ENCODE data around the gene SLC5A5. TPM values are rescaled to one million over a fixed set of nuclear protein-coding genes. Genes with fewer than 3 reads are reported as not detected.

The SLC5A5 gene
- total RNA-seq, 1 donor from 2014 or later: not detected

DNA sequence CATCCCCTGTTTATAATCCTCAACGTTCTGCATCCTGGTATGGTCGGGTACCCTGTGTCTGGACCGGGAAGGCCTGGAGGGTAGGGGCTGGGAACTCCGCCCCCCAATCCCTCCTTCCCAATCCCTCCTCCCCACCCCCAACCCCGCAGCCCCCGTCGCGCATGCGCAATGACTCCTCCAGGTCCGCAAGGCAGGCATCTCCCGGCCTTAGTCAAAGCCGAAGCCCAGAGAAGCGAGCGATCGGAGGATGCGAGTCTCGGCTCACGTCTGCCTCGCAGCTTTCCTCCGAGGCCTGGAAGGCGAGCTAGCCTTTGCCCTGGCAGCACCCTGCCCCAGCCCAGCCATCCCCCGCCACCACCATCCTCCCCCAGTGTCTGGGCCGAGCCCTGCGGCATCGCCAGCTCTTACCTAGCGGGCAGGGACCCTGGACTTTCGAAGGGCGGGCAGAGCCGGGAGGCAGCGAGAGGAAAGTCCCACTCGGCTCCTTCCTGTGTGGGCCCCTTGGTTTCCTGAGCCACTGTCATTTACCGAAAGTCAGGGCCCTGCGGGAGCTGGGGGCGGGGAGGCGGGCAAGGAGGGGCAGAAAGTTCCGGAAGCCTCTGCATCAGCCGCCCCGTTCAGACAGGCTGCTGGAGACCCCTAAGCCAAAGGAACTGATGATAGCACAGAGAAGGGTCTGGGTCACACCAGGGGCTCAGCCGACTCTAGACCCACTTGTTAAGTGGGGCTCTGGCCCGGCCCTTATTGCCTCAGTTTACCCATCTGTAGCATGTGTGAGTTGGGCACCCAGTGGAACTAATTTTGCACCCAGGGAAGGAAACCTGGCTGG lies 24.0 kb upstream of the SLC5A5 start, which contains the start of gene JAK3:
JAK3 (minus strand) TSS at position 445 of the 829 bp plus-strand sequence. CDS start 3,565 bp downstream, outside the sequence.
- DNase-seq: peak; percentile 91

DNA sequence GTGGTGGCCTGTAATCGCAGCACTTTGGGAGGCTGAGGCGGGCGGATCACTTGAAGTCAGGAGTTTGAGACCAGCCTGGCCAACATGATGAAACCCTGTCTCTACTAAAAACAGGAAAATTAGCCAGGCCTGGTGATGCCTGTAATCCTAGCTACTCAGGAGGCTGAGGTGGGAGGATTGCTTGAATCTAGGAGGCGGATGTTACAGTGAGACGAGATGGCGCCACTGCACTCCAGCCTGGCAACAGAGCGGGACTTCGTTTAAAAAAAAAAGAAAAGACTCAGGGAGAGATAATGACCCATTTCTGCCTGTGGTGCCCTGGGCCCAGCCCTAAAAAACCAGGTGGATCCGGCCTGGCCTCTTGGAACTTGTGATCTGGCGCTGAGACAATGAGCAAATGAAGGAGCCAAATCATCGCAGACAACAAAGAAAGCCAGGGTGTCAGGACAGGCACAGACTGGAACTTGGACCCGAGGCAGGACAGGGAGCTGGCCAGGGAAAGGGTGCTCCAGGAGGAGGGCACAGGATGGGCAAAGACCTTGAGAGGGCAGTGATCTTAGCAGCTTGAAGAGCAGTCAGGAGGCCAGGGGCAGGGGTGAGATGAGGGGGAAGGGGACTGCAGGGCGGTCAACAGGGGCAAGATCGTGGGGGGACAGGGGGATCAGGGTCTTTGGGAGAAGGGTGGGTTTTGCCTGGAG lies 23.0 kb upstream of the SLC5A5 start:
- no peak for DNase-seq

DNA sequence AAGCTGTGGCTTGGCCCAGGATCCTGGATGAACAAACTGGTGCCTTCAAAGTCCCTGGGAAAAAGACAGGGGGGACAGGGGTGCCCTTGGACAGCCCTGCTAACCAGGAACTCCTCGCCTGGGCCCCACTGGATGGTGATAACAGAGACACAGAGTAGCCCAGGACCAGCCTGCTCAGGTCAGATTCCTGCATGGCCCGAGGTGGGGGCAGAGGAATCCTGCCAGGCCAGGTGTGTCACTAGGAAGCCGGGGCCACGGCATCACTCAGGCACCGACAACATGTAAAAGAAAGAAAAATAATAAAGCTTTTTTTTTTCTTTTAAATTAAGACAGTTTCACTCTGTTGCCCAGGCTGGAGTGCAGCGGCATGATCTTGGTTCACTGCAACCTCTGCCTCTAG lies 17.7 kb upstream of the SLC5A5 start:
- no peak for DNase-seq

DNA sequence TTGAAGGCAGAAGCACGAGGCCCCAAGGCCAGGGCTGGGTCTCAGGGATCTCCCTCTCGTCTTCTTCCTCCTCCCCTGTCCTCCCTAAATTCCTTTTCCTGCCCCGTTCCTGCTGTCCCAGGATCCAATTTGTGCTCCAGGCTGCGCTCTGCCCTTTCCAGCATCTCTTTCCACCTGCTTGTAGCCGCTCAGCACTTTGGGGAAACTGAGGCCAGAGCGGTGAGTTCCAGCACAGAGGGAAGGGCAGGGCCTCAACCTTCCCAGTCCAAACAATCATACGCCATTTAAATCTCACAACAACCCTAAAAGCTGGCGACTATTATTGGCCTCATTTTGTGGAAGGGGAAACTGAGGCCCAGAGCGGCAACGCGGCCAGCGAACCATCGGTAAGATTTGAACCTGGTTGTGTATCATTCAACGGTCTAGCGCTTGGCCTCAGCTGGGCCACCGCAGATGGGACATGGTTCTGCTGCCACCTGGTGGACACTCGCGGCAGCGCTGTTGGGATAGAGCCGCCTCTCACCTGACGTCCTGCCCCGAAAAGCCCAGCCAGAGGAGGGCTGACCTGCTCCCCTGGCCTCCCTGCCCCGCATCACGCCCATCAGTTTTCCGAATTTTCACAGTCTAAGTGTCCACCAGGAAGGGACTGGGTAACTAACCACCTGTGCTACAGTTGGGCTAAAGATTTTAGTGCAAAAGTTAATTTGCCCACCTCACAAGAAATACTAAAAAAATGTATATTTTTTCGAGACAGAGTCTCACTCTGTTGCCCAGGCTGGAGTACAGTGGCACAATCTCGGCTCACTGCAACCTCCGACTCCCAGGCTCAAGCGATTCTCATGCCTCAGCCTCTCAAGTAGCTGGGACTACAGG lies 16.2 kb upstream of the SLC5A5 start:
- peak; percentile 89 for DNase-seq

DNA sequence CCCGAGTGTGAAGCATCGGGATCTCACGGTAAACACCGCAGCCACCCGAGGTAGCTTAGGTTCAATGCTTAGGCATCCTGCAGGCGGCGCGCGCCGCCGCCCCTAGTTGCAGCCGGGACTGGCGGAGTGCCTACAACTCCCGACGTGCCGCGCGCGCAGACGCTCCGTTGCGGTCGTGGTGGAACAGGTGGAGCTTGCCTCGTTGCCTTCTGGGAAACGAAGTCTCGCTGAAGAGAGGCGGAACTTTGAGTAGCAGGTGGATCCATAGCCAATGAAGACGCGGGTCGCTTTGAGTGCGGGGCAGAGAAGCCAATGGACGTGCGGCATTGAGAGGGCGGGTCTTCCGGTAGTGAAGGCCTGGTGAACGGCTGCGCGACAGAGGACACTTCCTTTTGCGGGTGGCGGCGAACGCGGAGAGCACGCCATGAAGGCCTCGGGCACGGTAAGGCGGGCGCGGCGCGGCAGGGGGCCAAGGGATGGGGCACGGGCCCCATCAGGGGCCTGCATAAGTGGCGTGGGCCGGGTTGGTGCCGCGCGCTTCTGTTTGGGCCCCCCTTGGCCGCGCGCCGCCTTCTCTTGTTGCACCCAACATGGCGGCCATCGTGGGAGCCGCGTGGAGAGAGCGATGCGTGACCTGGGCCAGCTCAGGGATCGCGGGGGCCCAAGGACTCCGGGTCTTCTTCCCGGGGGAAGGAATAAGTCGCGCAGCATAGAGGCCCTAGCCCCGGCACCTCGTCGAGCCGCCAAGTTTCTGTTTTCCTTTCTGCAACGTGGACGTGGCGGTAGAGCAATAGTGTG lies 12.0 kb upstream of the SLC5A5 start, which contains the start of gene RPL18A:
RPL18A (plus strand) TSS at position 378 of the 798 bp plus-strand sequence; CDS start at position 425, 47 bp downstream.
- peak; percentile 100 for DNase-seq

DNA sequence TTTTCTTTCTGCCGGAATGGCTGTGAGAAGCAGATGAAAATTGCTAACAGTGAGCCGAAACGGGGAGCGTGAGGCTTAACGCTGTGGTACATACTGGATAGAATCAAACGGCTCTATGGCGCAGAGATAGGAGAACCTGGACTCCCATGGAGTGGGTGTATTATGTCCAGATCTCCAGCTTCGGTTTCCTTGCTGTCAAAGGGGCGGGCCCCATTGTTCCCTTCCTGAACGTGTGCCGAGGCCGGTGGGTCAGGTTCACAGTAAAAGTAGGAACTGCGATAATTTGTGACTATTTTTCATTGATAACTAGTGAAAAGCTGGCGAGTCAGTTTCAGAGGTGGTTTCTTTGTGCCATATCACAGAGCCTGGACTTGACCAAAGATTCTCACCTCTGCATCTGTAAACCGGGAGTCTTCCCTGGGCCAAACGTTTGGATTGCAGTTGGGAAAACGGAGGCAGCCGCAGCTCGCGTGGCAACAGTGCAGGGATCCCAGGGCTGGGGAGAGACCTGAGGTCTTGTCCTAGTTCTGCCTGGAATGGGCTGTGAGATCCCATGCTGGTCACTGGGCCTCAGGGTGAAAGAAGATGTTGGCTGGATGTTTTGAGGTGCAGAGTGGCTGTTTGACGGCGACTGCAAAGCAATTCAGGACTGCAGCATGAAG lies 11.3 kb upstream of the SLC5A5 start:
- no peak for DNase-seq

DNA sequence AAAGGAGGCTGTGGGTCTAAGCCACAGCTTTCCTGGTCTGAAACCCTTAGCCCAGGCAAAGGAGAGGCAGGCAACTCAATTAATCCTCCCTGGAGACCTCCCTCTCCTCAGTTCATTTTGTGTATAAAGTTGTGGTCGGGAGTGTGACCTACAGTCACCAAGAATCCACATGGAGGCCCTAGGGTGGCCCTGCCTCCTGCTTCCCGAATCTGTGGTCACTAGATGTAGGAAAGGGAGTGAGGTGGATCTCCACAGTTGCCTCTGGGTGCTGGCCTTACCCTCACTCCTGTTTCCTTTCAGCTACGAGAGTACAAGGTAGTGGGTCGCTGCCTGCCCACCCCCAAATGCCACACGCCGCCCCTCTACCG lies 10.8 kb upstream of the SLC5A5 start:
- no peak for DNase-seq

DNA sequence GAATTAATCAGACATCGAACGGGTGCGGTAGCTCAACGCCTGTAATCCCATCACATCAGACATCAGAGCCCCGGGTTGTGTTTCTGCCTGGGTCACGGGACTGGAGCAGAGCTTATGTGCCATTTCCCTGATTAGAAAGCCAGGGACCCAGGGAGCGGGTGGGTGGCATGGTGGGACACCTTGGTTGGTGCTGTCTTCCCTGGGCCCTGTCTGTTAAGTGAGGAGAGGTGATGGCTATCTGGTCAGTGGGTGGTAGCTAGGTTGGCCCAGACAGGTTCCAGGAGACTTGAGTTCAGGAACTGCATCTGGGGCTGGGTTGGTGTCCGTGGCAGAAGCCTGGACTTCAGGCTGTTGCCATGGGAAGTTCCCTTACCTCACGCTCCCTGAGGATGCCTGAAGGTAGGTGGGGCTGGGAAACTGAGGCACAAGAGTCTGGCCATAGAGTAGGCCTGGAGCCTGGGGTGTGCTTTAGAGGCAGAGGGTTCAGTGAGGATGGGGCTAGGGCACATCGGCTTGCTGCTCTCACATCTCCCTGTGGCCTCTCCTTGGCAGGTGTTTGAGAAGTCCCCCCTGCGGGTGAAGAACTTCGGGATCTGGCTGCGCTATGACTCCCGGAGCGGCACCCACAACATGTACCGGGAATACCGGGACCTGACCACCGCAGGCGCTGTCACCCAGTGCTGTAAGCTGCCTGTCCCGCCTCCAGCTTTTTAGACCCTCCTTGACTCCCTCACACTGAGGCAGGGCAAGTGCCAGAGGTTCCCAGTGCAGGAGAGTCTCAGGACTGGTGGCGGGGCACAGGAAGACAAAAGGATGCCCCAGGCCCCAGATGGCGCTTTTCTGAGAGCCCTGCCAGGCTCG lies 10.0 kb upstream of the SLC5A5 start:
- DNase-seq: no peak

DNA sequence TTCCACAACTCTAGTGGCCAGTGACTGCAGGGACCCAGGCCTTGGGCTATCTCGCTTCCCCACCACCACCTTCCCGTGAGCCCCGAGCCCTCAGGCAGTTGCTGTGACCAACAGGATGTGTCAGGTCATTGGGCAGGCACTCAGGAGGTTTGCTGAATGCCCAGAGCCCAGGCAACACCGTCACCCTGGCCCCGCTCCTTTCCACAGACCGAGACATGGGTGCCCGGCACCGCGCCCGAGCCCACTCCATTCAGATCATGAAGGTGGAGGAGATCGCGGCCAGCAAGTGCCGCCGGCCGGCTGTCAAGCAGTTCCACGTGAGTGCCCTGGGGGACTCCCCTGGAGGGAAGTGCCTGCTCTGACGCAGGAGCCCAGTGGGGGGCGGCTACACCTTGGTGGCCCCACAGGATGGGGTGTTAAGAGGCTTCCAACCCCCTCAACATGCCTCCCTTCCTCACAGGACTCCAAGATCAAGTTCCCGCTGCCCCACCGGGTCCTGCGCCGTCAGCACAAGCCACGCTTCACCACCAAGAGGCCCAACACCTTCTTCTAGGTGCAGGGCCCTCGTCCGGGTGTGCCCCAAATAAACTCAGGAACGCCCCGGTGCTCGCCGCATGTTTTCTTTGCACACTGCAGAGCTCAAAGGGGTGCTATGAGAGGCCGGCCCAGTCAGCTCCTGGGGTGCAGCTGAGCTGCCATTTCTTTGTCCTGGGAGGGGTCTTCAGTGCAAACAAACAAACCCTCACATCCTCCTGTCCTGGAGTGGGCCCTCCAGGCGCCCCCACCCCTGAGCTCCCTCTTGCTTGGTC lies 8.8 kb upstream of the SLC5A5 start:
- no peak for DNase-seq

DNA sequence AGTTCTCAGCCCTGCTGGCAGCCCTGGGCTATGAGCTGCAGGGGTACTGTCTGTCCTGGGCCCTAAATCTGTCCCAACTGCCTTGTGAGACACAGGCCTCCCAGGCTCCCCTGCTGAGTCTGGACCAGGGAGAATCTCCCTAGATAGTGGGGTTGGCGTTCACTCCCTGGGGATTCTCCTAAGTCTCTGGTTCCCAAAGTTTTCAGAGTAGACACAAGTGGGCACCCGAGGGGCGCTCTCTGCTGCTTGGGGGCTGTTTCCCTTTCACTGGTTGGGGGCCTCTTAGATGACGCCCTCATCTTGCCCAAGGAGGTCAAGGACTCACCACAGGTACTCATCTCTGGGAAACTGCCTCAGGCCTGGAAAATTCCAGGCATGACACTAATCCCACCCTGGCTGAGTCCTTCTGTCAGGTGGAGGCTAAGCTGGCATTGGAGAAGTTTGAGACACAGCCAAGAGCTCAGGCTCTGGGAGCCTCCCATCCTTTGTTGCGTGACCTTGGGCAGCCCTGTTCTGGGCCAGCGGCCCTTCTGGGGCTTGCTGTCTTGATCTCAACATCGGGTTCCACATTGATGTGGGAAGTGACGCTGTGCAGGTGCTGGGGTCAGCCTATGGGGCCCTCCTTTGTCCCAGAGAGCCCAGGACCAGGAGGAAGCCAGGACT lies 8.1 kb upstream of the SLC5A5 start:
- no peak for DNase-seq

DNA sequence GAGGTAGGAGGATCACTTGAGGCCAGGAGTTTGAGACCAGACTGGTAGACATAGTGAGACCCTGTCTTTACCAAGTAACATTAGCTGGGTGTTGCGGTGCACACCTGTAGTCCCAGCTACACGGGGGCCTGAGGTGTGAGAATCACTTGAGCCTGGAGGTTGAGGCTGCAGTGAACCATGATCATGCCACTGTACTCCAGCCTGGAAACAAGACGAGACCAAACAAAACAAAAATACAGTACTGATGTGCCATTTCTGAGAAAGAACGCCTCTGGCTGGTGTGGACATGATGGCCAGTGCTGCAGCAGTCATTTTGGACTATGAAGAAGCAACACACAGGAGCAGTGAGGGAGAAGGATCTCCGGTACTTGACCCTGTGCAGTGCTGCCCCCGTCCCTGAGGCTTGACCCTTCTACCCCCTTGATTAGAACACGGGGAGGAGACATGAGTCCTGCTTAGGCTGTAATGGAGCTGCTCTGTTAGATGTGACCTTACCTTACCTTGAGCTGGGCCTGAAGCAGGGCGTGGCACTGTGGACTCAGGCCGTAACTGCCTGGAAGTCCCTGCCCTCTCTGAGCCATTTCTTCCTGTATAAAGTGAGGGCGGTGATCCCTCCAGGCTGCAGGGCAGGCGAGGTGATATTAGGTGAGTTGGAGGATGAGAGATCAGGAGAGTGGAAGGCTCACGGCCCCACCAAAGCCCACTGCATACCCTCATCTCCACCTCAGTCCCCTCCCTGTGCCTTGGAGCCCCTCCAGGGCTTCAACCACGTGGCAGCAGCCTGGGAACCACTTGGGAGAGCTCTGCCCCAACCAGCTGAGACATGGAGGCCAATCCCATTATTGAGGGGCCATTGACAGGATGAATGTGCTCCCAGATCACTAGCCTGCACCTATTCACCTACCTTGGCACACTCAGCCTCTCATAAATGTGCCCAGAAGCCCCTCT lies 6.1 kb upstream of the SLC5A5 start:
- DNase-seq: no peak

DNA sequence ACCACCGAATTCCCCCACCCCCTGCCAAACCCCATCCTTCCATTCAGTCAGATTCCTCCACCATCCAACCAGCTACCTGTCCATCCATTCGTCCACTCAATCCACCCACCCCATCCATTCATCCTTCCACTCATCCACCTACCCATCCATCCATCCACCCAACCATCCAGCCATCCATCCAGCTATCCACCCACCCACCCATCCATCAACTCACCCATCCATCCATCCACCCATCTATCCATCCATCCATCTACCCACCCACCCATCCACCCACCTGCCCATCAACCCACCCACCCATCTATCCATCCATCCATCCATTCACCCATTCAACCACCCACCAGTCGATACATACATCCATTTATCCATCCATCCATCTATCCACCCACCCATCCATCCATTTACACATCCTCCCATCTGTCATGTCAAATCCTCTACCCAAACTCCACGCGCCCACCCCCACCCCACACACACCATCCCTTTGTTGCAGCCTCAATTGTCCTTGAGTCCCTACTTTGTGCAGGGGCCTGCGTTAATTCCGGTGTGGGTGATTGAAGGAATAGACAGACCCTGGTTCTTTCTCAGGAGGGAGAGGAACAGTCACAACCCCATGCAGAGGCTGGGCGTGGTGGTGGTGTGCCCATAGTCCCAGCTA lies 5.3 kb upstream of the SLC5A5 start:
- no peak for DNase-seq

DNA sequence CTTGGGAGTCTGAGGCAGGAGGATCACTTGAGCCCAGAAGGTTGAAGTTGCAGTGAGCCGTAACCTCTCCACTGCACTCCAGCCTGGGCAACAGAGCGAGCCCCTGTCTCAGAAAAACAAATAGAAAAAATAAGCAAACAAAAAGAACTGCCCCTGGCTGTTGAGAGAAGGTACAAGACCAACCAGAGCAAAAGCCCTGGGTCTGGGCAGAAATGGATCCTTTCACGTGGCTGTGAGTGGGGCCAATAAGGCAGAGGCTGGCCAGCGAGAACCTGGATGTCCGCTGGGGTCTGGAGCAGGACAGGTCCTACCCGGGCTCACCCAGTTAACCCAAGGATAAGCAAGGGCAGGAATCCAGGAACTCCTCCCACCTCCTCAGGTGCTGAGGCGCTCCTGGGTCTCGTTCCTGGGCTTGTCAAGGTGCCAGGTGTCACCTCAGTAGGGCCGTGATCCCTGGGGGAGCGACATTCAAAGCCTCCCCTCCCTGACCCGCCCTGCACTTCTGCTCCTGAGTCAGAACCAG lies 4.7 kb upstream of the SLC5A5 start:
- no peak for DNase-seq

DNA sequence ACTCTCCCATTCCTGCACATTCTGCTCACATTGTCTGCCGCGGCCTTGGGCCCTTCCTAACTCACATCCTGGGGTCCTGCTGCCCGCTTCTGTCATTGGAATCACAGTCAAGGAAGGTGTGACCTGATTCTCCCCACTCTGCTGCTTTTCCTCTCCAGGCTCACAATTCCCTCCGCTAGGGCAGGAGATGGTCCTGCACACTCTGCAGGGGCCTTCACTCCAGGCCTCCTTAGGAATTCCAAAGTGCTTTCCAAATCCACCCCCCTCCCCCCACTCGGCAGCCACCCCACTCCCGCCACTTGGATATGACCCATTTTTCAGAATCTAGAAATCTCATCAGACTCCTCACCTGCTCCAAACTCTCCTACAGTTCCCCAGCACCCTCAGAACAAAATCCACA lies 3.1 kb upstream of the SLC5A5 start:
- DNase-seq: no peak

DNA sequence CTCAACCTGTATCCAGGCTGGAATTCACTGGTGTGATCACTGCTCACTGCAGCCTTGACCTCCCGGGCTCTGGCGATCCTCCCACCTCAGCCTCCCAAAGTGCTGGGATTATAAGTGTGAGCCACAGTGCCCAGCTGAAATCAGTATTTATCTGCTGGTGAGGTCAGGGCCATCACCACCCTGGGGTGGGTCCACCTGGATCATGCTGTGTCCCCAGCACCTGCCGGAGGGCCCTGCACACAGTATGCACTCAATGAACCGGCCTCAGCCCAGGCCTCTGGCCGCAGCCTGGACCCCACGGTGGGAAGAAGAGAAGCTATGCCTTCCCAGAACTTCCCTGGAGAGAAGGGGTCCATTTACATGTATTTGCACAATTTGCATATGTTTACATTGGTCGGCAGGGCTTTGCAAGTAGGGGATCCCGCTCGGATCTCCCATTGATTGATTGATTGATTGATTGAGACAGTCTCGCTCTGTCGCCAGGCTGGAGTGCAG lies 2.6 kb upstream of the SLC5A5 start:
- no peak for DNase-seq
